Measurements from ENCODE around the gene ADAMTS17.

The ADAMTS17 gene

DNA sequence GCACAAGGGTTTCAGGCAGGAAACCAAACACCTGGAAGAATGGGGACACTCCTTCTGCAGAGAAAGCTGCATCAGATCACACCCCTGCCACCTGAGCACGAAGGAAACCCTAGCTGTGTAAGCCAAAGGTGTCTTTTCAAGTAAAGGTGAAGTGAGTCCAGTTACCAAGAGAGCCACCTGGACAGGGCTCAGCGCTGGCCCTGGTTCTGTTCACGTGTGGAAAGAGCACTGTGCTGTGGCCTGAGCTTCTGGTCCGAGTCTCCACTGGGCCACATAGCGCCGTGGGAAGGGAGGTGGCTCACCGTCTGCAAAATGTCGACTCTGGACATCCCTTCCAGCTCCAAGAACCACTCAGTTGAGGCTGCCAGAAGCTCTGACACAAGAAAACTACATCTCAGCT is 151.1 kb downstream of the ADAMTS17 start:
- no peak for TF ChIP-seq CTCF (IDR thresholded peaks at IDR 0.05; ENCODE audit: low read depth, low read length)
- in situ Hi-C loops (cut with HindIII; ENCODE audit: low sequenced_read_pairs) = no loop called here
- no peak for DNase-seq (ENCODE audit: low read depth, low spot score)
- no peak overlapping the region for H3K4me3 ChIP-seq (ENCODE audit: low read depth, low read length)

DNA sequence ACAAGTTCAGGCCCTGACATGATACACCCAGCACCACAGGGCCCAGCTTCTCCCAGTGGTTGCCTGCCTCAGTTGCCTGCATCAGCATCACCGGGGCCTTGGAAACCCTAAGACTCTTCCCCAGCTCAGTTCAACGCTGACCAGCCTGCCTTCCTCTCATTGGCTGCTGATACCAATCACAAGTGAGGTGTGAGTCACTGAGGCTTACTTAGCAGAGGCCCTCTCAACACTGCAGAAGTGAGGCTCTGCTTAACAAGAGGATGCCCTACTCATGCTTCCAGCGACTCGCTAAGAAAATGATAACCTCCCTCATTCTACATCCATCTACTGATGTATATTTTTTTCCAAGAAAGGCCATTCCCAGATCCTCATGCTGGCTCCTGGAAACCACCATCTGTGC is 151.9 kb downstream of the ADAMTS17 start:
- no peak for TF ChIP-seq CTCF (IDR thresholded peaks at IDR 0.05; ENCODE audit: low read depth, low read length)
- in situ Hi-C loops (cut with HindIII; ENCODE audit: low sequenced_read_pairs) = no loop called here

DNA sequence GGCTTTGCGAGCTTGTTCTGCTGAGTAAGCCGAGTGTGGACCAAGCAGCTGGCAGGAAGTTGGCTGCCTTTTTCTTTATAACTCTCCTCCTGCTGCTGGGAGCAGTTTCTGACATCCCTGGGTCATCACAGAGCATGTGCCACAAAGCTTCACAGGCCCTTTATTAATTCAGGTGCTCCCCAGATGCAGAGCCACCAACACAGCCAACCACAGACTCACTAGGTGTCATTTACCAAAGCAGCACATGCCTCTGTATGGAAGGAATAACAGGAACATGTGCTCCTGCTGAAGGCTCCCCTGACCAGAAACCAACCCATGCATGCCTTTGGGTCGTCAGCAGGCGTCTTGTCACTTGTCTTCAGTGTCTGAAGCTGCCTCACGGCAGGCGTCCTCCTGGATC is 152.5 kb downstream of the ADAMTS17 start:
- in situ Hi-C loops (cut with HindIII; ENCODE audit: low sequenced_read_pairs) = no loop called here
- no peak for DNase-seq (ENCODE audit: low read depth, low spot score)
- TF ChIP-seq CTCF (IDR thresholded peaks at IDR 0.05; ENCODE audit: low read depth, low read length) = no peak
- H3K4me3 ChIP-seq (ENCODE audit: low read depth, low read length) = no peak overlapping the region

More for the DNA sequence above, 151.9 kb downstream of the ADAMTS17 start:
- no peak overlapping the region for H3K4me3 ChIP-seq (ENCODE audit: low read depth, low read length)
- DNase-seq (ENCODE audit: low read depth, low spot score) = no peak

DNA sequence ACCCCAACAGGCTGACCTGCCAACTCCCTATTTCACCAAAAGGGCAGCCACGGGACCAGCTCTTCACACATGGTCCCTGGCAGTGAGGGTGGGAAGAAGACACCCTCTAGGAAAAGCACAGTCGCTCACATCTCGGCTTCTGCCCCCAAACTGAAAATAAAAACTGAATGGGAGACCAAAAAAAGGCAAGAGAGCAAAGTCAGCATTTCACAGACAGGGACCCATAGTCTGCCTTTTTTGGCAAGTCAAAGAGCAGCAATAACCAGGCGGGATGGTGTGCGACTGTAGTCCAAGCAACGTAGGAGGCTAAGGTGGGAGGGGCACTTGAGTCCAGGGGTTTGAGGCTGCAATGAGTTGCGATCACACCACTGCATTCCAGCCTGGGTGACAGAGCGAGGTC is 154.1 kb downstream of the ADAMTS17 start:
- no peak for DNase-seq (ENCODE audit: low read depth, low spot score)
- H3K4me3 ChIP-seq (ENCODE audit: low read depth, low read length) = no peak overlapping the region
- in situ Hi-C loops (cut with HindIII; ENCODE audit: low sequenced_read_pairs) = no loop called here
- no peak for TF ChIP-seq CTCF (IDR thresholded peaks at IDR 0.05; ENCODE audit: low read depth, low read length)

- DNase-seq (ENCODE audit: low read depth, low spot score) = no peak
- H3K4me3 ChIP-seq (ENCODE audit: low read depth, low read length) = no peak overlapping the region
- in situ Hi-C loops (cut with HindIII; ENCODE audit: low sequenced_read_pairs) = no loop called here
- TF ChIP-seq CTCF (IDR thresholded peaks at IDR 0.05; ENCODE audit: low read depth, low read length) = no peak
Measured at GRCh38 chr15:100186960-100187359, 154.8 kb downstream of the ADAMTS17 start.

DNA sequence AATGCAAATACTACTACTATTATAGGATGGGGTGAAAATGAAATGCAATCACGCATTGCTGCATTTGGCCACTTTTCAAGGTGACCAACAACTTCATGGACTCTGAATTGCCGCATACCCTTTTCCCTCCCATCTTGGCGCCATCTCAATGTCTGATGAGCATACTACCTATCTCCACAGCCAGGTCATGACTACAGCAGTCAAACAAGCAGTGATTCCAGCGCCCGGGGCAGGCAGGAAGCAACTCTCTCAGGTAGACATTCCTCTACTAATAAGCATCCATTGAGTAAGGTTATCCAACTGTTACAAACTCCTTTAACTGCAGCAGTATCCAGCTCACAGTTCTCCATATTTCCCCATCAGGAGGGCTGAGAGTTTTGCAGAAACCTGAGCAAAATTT is 155.4 kb downstream of the ADAMTS17 start:
- no peak for TF ChIP-seq CTCF (IDR thresholded peaks at IDR 0.05; ENCODE audit: low read depth, low read length)
- in situ Hi-C loops (cut with HindIII; ENCODE audit: low sequenced_read_pairs) = no loop called here
- no peak overlapping the region for H3K4me3 ChIP-seq (ENCODE audit: low read depth, low read length)
- DNase-seq (ENCODE audit: low read depth, low spot score) = no peak

DNA sequence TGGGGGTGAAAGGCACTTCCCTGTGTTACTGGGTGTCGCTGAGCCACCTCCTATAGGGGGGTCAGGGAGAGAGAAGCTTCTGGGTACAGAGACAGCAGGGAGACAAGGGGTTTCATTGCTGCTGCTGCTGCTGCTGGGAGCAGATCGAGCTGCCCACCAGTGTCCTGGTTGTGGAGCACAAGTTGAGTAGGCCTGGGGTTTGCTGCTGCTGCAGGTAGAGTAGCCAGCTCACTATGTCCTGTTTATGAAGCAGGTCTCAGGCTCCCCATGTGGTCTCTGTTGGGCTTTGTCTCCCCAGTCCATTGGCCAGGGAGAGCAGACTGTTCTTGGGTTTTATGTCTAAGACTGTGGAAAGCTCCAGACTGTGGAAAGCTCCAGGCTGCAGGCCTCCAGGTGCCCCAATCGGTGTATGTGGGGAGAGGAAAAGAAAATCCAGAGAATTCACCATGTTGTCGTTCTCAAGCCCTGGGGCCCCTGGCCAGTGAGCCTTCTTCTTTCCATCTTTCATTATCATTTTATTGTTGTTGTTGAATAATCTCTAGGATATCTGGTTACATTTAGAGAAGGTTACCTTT is 157.8 kb downstream of the ADAMTS17 start:
- DNase-seq (ENCODE audit: low read depth, low spot score) = no peak
- in situ Hi-C loops (cut with HindIII; ENCODE audit: low sequenced_read_pairs) = no loop called here
- H3K4me3 ChIP-seq (ENCODE audit: low read depth, low read length) = no peak overlapping the region
- TF ChIP-seq CTCF (IDR thresholded peaks at IDR 0.05; ENCODE audit: low read depth, low read length) = no peak

Measured in astrocyte of the spinal cord (primary cell).